H9 (cell line): ENCODE measurements around the gene L3MBTL1. TPM values are rescaled to one million over a fixed set of nuclear protein-coding genes. Genes with fewer than 3 reads are reported as not detected.

Experiments
- DNase-seq: peaks from one replicate; pipeline ENCODE4 v3.0.0-alpha.2; 2017
- H2AFZ ChIP-seq: one replicate; pipeline ENCODE4 v1.6.1; 2013; ENCODE audit warnings: mild to moderate bottlenecking, low read length, control low read depth, moderate library complexity
- H2AK5ac ChIP-seq: 2 replicates; pipeline ENCODE4 v1.6.1; 2013; ENCODE audit warnings: low read length, control low read depth, mixed read lengths; ENCODE audit not compliant: insufficient read length
- H2BK120ac ChIP-seq: one replicate; pipeline ENCODE4 v1.6.1; 2013; ENCODE audit warnings: low read depth, mild to moderate bottlenecking, low read length, control low read depth, inconsistent platforms; ENCODE audit not compliant: poor library complexity, severe bottlenecking
- H2BK12ac ChIP-seq: 2 replicates; pipeline ENCODE4 v1.6.1; 2013; ENCODE audit warnings: low read length, control low read depth, mixed read lengths, low read depth; ENCODE audit not compliant: insufficient read length
- H2BK15ac ChIP-seq: 2 replicates; pipeline ENCODE4 v1.6.1; 2013; ENCODE audit warnings: low read depth, low read length, control low read depth
- H2BK20ac ChIP-seq: one replicate; pipeline ENCODE4 v1.6.1; 2013; ENCODE audit warnings: low read depth, mild to moderate bottlenecking, low read length, control low read depth, inconsistent platforms; ENCODE audit not compliant: poor library complexity, severe bottlenecking
- H2BK5ac ChIP-seq: 2 replicates; pipeline ENCODE4 v1.6.1; 2013; ENCODE audit warnings: low read length, control low read depth, mixed read lengths; ENCODE audit not compliant: insufficient read length
- H3K14ac ChIP-seq: 2 replicates; pipeline ENCODE4 v1.6.1; 2013; ENCODE audit warnings: low read length, control low read depth; ENCODE audit not compliant: insufficient read depth
- H3K18ac ChIP-seq: 2 replicates; pipeline ENCODE4 v1.6.1; 2013; ENCODE audit warnings: low read depth, mild to moderate bottlenecking, mixed read lengths, low read length, control low read depth; ENCODE audit not compliant: insufficient read length
- H3K23ac ChIP-seq: 2 replicates; pipeline ENCODE4 v1.6.1; 2013; ENCODE audit warnings: low read length, control low read depth, mixed read lengths, low read depth; ENCODE audit not compliant: insufficient read length
- H3K23me2 ChIP-seq: 2 replicates; pipeline ENCODE4 v1.6.1; 2013; ENCODE audit warnings: low read depth, mild to moderate bottlenecking, mixed read lengths, low read length, control low read depth; ENCODE audit not compliant: insufficient read length, poor library complexity, severe bottlenecking
- H3K27ac ChIP-seq: 2 replicates; pipeline ENCODE4 v1.5.1; 2013; ENCODE audit warnings: low read length, control low read depth, mixed read lengths, low read depth; ENCODE audit not compliant: insufficient read length
- H3K27me3 ChIP-seq: 2 replicates; pipeline ENCODE4 v1.6.1; 2013; ENCODE audit warnings: low read length, control low read depth, inconsistent platforms; ENCODE audit not compliant: insufficient read depth
- H3K4ac ChIP-seq: 2 replicates; pipeline ENCODE4 v1.6.1; 2013; ENCODE audit warnings: low read depth, mild to moderate bottlenecking, control low read depth, inconsistent platforms, low read length, moderate library complexity
- H3K4me1 ChIP-seq: 2 replicates; pipeline ENCODE4 v1.6.1; 2013; ENCODE audit warnings: low read length, control low read depth, inconsistent platforms; ENCODE audit not compliant: insufficient read depth
- H3K4me2 ChIP-seq: 2 replicates; pipeline ENCODE4 v1.6.1; 2013; ENCODE audit warnings: low read length, control low read depth, mixed read lengths; ENCODE audit not compliant: insufficient read length, insufficient read depth
- H3K56ac ChIP-seq: 2 replicates; pipeline ENCODE4 v1.6.1; 2013; ENCODE audit warnings: low read depth, mild to moderate bottlenecking, mixed read lengths, low read length, control low read depth; ENCODE audit not compliant: insufficient read length
- H3K79me1 ChIP-seq: 2 replicates; pipeline ENCODE4 v1.6.1; 2013; ENCODE audit warnings: low read depth, mild to moderate bottlenecking, moderate library complexity, low read length, control low read depth, inconsistent platforms; ENCODE audit not compliant: insufficient read depth, poor library complexity, severe bottlenecking
- H3K79me2 ChIP-seq: 2 replicates; pipeline ENCODE4 v1.6.1; 2013; ENCODE audit warnings: low read length, control low read depth, inconsistent platforms; ENCODE audit not compliant: insufficient read depth
- H3K9ac ChIP-seq: 2 replicates; pipeline ENCODE4 v1.6.1; 2013; ENCODE audit warnings: low read length, control low read depth, mixed read lengths; ENCODE audit not compliant: insufficient read length; ENCODE audit errors: extremely low read depth
- H3K9me3 ChIP-seq: one replicate; pipeline ENCODE4 v1.6.1; 2013; ENCODE audit warnings: low read depth, low read length, inconsistent platforms; ENCODE audit not compliant: control insufficient read depth
- H3T11ph ChIP-seq: one replicate; pipeline ENCODE4 v1.6.1; 2013; ENCODE audit warnings: mild to moderate bottlenecking, low read length, control low read depth, inconsistent platforms
- H4K20me1 ChIP-seq: one replicate; pipeline ENCODE4 v1.6.1; 2013; ENCODE audit not compliant: control insufficient read depth, insufficient read length, insufficient read depth
- H4K5ac ChIP-seq: 2 replicates; pipeline ENCODE4 v1.6.1; 2013; ENCODE audit warnings: low read depth, mild to moderate bottlenecking, mixed read lengths, low read length, control low read depth; ENCODE audit not compliant: insufficient read length
- H4K8ac ChIP-seq: replicated peaks from 2 replicates; pipeline ENCODE4 v1.6.1; 2013; ENCODE audit warnings: low read length, control low read depth, mixed read lengths, low read depth; ENCODE audit not compliant: insufficient read length
- H4K91ac ChIP-seq: 2 replicates; pipeline ENCODE4 v1.6.1; 2013; ENCODE audit warnings: low read depth, mild to moderate bottlenecking, moderate library complexity, mixed read lengths, low read length, control low read depth; ENCODE audit not compliant: insufficient read length
- H3K27ac Mint-ChIP-seq, 3 experiments: 2 replicates in 2 of 3; 3 replicates in 1 of 3; pipeline ENCODE4 v1.8.0; 2020 to 2021; ENCODE audit warnings: mixed read lengths in 3 of 3, mild to moderate bottlenecking in 1 of 3, moderate library complexity in 1 of 3
- H3K27me3 Mint-ChIP-seq: 2 replicates; pipeline ENCODE4 v1.8.0; 2021; ENCODE audit warnings: low read depth, mild to moderate bottlenecking, moderate library complexity, mixed read lengths
- H3K36me3 Mint-ChIP-seq, 3 experiments: 2 replicates in 2 of 3; 3 replicates in 1 of 3; pipeline ENCODE4 v1.8.0; 2020 to 2021; ENCODE audit warnings: low read depth in 3 of 3, mixed read lengths in 3 of 3; ENCODE audit not compliant: insufficient read depth in 1 of 3
- H3K4me1 Mint-ChIP-seq, 2 experiments: 2 replicates each; pipeline ENCODE4 v1.8.0; 2020; ENCODE audit warnings: mixed read lengths in 2 of 2
- H3K4me3 Mint-ChIP-seq, 2 experiments: 2 replicates in 1 of 2; 3 replicates in 1 of 2; pipeline ENCODE4 v1.8.0; 2020 to 2021; ENCODE audit warnings: mild to moderate bottlenecking in 2 of 2, mixed read lengths in 2 of 2, moderate library complexity in 1 of 2
- H3K9me3 Mint-ChIP-seq, 2 experiments: 2 replicates in 1 of 2; 3 replicates in 1 of 2; pipeline ENCODE4 v1.8.0; 2020; ENCODE audit warnings: mild to moderate bottlenecking in 2 of 2, mixed read lengths in 2 of 2, moderate library complexity in 1 of 2
- WGBS: extraction: QIAGEN DNeasy Blood & Tissue Kit; methylation state at CpG from one replicate; pipeline ENCODE4 v1.1.7; 2013; ENCODE audit warnings: missing lambda C conversion rate, low lambda C conversion rate, mixed read lengths; ENCODE audit not compliant: insufficient read length; ENCODE audit errors: extremely low coverage; 5-methylcytosine and 5-hydroxymethylcytosine counted together
- total RNA-seq: library from RNA; stranded (reverse); gene quantifications from 2 replicates; pipeline ENCODE4 v1.2.1, GENCODE V29; 2021
- TF ChIP-seq, protein P1 (sequence below): fragments of 200-600 bp; sonication (generic); conservative IDR thresholded peaks from 3 replicates; pipeline ENCODE4 v1.8.0; 2021; ENCODE audit warnings: antibody characterized with exemption, mild to moderate bottlenecking

The L3MBTL1 gene
- total RNA-seq, 1 experiment from 2014 or later = 19.9 TPM

GRCh38 chr20:43564455-43564854 is 57.0 kb downstream of the L3MBTL1 start:
- H3K79me1 ChIP-seq = no peaks in the 10 kb centered on the region
- no peak overlapping the region for H4K5ac ChIP-seq
- no peak overlapping the region for H4K91ac ChIP-seq
- no peaks in the 10 kb centered on the region for H3K9me3 ChIP-seq
- no peak overlapping the region for H3K9ac ChIP-seq
- no peak for DNase-seq
- no peak overlapping the region for H2BK5ac ChIP-seq
- H3K23ac ChIP-seq = no peak overlapping the region
- no peak overlapping the region for H3K4ac ChIP-seq
- no peaks in the 10 kb centered on the region for H3K27me3 ChIP-seq
- H4K8ac ChIP-seq = no peak overlapping the region
- peaks cover 3% of the 10 kb centered on the region in 2 experiments; a peak in 3 of 4 replicates for H3K4me1 Mint-ChIP-seq
- H2AFZ ChIP-seq = no peak overlapping the region
- H3K56ac ChIP-seq = no peak overlapping the region
- H3K79me2 ChIP-seq = no peaks in the 10 kb centered on the region
- H2AK5ac ChIP-seq = no peak overlapping the region
- WGBS = no CpG with 5 or more reads among the region's 8 CpGs
- no peak overlapping the region for H3K18ac ChIP-seq
- H3K27ac ChIP-seq = no peak overlapping the region
- no peak overlapping the region for H3T11ph ChIP-seq
- no peaks in the 10 kb centered on the region for H3K9me3 Mint-ChIP-seq
- H3K4me2 ChIP-seq = no peak overlapping the region
- H3K27me3 Mint-ChIP-seq = no peaks in the 10 kb centered on the region
- no peak overlapping the region for H2BK12ac ChIP-seq
- no peak overlapping the region for H3K14ac ChIP-seq
- no peak overlapping the region for H3K4me3 Mint-ChIP-seq
- H2BK120ac ChIP-seq = no peak overlapping the region
- no peaks in the 10 kb centered on the region for H3K23me2 ChIP-seq
- H2BK15ac ChIP-seq = no peak overlapping the region
- no peaks in the 10 kb centered on the region for H4K20me1 ChIP-seq
- no peak overlapping the region for H2BK20ac ChIP-seq
- TF ChIP-seq, protein P1, sequence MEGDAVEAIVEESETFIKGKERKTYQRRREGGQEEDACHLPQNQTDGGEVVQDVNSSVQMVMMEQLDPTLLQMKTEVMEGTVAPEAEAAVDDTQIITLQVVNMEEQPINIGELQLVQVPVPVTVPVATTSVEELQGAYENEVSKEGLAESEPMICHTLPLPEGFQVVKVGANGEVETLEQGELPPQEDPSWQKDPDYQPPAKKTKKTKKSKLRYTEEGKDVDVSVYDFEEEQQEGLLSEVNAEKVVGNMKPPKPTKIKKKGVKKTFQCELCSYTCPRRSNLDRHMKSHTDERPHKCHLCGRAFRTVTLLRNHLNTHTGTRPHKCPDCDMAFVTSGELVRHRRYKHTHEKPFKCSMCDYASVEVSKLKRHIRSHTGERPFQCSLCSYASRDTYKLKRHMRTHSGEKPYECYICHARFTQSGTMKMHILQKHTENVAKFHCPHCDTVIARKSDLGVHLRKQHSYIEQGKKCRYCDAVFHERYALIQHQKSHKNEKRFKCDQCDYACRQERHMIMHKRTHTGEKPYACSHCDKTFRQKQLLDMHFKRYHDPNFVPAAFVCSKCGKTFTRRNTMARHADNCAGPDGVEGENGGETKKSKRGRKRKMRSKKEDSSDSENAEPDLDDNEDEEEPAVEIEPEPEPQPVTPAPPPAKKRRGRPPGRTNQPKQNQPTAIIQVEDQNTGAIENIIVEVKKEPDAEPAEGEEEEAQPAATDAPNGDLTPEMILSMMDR = no peak
- H3K36me3 Mint-ChIP-seq = no peaks in the 10 kb centered on the region
- H3K4me1 ChIP-seq = no peaks in the 10 kb centered on the region
- no peak overlapping the region for H3K27ac Mint-ChIP-seq
